COLO668 (cell line): ENCODE data around the gene COQ8A.

Source experiments
- DNase-seq: peaks from one replicate; lab custom pipeline; 2025; ENCODE audit not compliant: unreplicated experiment; lab: John Stamatoyannopoulos, UW

COQ8A gene

GRCh38 chr1:227003165-227003564, 63.1 kb downstream of the COQ8A start:
- DNase-seq, result no peak

DNA sequence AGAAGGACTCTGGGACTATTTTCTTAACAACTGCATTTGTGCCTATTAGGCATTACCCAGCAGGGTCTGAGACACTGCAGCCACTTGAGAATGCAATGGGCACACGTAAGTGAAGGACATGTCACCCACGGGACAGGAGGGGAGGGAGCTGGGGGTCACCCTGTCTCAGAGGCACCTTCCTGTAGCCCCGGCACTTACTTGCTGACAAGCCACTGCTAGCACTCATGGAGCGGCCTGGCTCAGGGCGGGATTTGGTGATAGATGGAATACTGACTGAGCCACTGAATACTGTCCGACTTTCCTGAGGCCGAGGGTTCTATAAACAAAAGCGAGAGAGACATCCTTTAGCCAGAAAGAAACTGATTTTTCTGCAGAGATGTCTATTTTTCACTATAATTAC, 64.7 kb downstream of the COQ8A start:
- no peak for DNase-seq

DNA sequence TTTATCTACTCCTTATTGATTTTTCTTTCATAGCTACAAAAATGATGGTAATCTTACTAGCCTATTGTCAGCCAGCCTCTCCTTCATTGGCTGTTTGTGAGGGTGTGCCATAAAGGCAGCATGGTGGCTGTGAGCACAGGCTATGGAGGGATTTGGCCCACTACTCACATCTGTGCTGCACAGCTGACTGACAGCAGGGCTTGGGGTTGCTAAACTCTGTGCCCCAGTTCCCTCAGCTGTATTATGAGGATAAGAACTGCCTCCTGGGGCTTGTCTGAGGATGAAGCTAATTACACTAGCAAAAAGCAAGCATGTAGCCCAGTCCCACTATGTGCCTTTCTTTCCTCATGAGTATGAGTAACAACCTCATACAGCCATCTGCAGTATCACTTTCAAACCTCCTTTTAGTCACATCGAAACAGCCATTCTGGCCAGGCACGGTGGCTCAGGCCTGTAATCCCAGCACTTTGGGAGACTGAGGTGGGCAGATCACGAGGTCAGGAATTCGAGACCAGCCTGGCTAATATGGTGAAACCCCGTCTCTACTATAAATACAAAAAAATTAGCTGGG, 66.2 kb downstream of the COQ8A start:
- no peak for DNase-seq

DNA sequence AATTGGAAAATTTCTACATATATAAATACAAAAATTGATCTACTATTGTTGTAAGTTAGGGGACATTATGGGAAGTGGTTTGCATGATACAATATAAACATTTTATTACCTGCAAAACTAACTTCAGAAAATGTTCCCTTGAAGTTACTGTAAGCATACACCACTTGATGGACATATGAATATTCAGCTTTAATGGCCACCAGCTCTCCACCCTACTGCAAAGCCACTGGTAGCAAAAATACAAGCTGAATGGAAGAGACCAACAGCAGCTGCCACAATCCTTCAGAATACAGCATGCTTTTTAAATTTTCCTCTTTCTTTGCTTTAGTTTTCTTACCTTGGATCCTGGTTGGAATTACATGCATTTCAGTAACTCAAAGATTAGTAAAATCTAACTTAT, 69.8 kb downstream of the COQ8A start:
- no peak for DNase-seq

- DNase-seq, result no peak
These were observed 70.6 kb downstream of the COQ8A start for GRCh38 chr1:227010645-227011044.

GRCh38 chr1:227016990-227017389, 76.9 kb downstream of the COQ8A start:
- DNase-seq, result no peak

- DNase-seq, result no peak
These were observed 92.3 kb downstream of the COQ8A start for GRCh38 chr1:227032396-227032795.

DNA sequence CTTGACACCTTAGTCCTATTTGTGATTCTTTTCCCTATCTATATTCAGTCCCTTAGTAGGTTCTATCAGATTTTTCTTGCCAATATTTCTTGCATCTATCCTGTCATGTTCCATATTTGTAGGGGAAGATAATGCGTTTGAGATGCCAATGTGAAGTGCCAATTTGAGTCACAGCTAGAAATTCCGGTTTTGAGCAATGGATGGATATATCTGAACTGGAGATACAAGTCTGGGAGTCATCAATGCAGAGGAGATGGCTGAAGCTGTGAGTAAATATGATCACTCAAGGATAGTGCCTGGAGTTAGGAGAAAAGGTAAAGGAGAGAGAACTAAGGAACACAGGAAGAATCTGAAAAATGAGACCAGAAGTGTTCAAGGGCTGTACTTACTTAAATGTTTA, 93.8 kb downstream of the COQ8A start:
- DNase-seq, result no peak

DNA sequence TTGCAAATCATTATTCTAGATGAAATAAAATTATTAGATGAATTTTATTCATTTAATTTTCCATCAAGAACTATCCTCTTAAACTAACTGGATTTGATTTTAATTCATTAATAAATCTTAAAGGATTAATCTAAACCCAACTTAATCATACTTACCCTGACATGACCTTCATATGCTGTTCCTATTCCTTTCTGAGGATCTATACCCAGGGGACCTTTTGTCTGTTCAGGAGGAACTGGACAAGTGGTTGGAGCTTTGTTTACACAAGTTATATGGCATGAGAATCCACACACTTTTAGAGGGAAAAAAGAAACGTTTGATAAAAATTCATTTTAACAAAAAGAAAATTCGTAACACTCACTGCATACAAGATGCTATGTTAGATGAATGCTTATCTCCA, 95.2 kb downstream of the COQ8A start:
- no peak for DNase-seq

DNA sequence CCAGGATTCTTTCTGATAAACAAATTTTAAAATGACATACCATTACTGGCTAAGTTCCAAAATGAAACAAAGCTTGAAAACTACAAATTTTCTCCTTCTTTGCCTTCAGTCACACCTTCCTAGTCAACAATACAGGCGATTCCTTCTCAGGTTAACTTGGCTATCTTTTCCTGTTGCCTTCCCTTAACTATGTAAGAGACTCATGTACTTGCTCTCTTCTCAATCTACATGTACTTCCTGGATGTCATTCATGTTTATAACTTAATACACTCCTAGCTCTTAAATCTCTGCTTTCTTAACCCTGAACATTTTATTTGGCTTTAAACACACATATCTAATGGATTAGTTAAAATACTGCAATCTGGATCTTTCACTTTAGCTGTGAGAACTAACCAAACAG, 97.0 kb downstream of the COQ8A start:
- no peak for DNase-seq
